Measurements from ENCODE around the gene BEGAIN.

- TF ChIP-seq CTCF (IDR thresholded peaks at IDR 0.05; ENCODE audit: poor library complexity) = no peak
- TF ChIP-seq EZH2 (IDR thresholded peaks at IDR 0.05; ENCODE audit: borderline replicate concordance) = no peak
- TF ChIP-seq EZH2phosphoT487 (IDR thresholded peaks at IDR 0.05; ENCODE audit: low read depth, severe bottlenecking, unreplicated experiment) = no peak
Measured at GRCh38 chr14:100592972-100593371, 5.8 kb upstream of the BEGAIN start.

Data from hepatocyte (in vitro differentiated cells).